SK-N-SH (cell line): ENCODE data around the gene PLET1. TPM values are rescaled to one million over a fixed set of nuclear protein-coding genes. Genes with fewer than 3 reads are reported as not detected.

ENCODE experiments used
- CTCF ChIA-PET: fragments of 300-600, 350-600 bp; formaldehyde crosslinking; extraction: SDS; loops from one replicate; lab custom pipeline; 2021; lab: Yijun Ruan, JAX
- POLR2A ChIA-PET: fragments of 350-600 bp; sonication (Branson Sonifier 250); formaldehyde crosslinking; extraction: SDS; loops from one replicate; lab custom pipeline; 2020; ENCODE audit warnings: antibody characterized with exemption, inconsistent platforms; lab: Yijun Ruan, JAX
- DNase-seq: peaks from one replicate; pipeline ENCODE4 v3.0.0; 2012
- H2AFZ ChIP-seq: fragments of 200-600 bp; sonication (generic); 2 replicates; pipeline ENCODE4 v1.8.1; 2016; ENCODE audit warnings: antibody characterized with exemption, mild to moderate bottlenecking, low read depth
- H3F3A ChIP-seq: fragments of 200-600 bp; sonication (generic); replicated peaks from 2 replicates; pipeline ENCODE3; 2016; ENCODE audit warnings: antibody characterized with exemption, mild to moderate bottlenecking; ENCODE audit not compliant: insufficient read depth
- H3K27ac ChIP-seq, 2 experiments: fragments of 200-500 bp in 1 of 2; fragments of 200-600 bp in 1 of 2; sonication (Bioruptor generic) in 1 of 2; sonication (generic), shearing (Covaris generic) in 1 of 2; 2 replicates each; pipeline versions ENCODE4 v1.5.1 to v1.6.1; 2014 to 2016; ENCODE audit warnings: low read depth in 2 of 2, inconsistent platforms in 1 of 2, low read length in 1 of 2, mild to moderate bottlenecking in 1 of 2, mixed read lengths in 1 of 2
- H3K27me3 ChIP-seq: fragments of 200-600 bp; sonication (generic), shearing (Covaris generic); 2 replicates; pipeline ENCODE4 v1.6.1; 2016; ENCODE audit warnings: mixed run types; ENCODE audit not compliant: insufficient read depth
- H3K36me3 ChIP-seq, 2 experiments: fragments of 200-500 bp in 1 of 2; fragments of 200-600 bp in 1 of 2; sonication (Bioruptor generic) in 1 of 2; sonication (generic) in 1 of 2; replicated peaks in 1 of 2; 2 replicates each; pipeline versions ENCODE3 to v1.5.1; 2014 to 2016; ENCODE audit warnings: low read length in 1 of 2, mild to moderate bottlenecking in 1 of 2; ENCODE audit not compliant: insufficient read depth in 2 of 2, control insufficient read depth in 1 of 2
- H3K4me1 ChIP-seq, 2 experiments: fragments of 200-500 bp in 1 of 2; fragments of 200-600 bp in 1 of 2; sonication (Bioruptor generic) in 1 of 2; sonication (generic), shearing (Covaris generic) in 1 of 2; 2 replicates each; pipeline versions ENCODE4 v1.5.1 to v1.6.1; 2014 to 2016; ENCODE audit warnings: low read depth in 1 of 2, low read length in 1 of 2, mixed run types in 1 of 2; ENCODE audit not compliant: insufficient read depth in 2 of 2, control insufficient read depth in 1 of 2
- H3K4me2 ChIP-seq: fragments of 200-600 bp; sonication (generic), shearing (Covaris generic); 2 replicates; pipeline ENCODE4 v1.6.1; 2017; ENCODE audit warnings: mixed run types
- H3K4me3 ChIP-seq, 2 experiments: fragments of 200-500 bp in 1 of 2; fragments of 200-600 bp in 1 of 2; sonication (Bioruptor generic) in 1 of 2; sonication (generic), shearing (Covaris generic) in 1 of 2; 2 replicates each; pipeline versions ENCODE4 v1.5.1 to v1.8.1; 2014 to 2016; ENCODE audit warnings: low read depth in 2 of 2, inconsistent platforms in 1 of 2, low read length in 1 of 2, mild to moderate bottlenecking in 1 of 2, mixed read lengths in 1 of 2, moderate library complexity in 1 of 2
- H3K79me2 ChIP-seq: fragments of 200-600 bp; sonication (generic); 2 replicates; pipeline ENCODE4 v1.8.1; 2017; ENCODE audit warnings: mild to moderate bottlenecking; ENCODE audit not compliant: insufficient read depth
- H3K9ac ChIP-seq: fragments of 200-600 bp; sonication (generic); 2 replicates; pipeline ENCODE4 v1.6.1; 2017; ENCODE audit warnings: mixed run types
- H3K9me2 ChIP-seq: fragments of 200-600 bp; sonication (generic); 2 replicates; pipeline ENCODE4 v1.6.1; 2017; ENCODE audit warnings: mixed run types
- H3K9me3 ChIP-seq: fragments of 200-600 bp; sonication (generic); 2 replicates; pipeline ENCODE4 v1.6.1; 2017; ENCODE audit warnings: mixed run types, mild to moderate bottlenecking, moderate library complexity
- H4K20me1 ChIP-seq: fragments of 200-600 bp; sonication (generic); 2 replicates; pipeline ENCODE4 v1.6.1; 2017; ENCODE audit warnings: mild to moderate bottlenecking, mixed run types; ENCODE audit not compliant: insufficient read depth
- CHD2 ChIP-seq: fragments of 150-350 bp; IDR thresholded peaks from 2 replicates; pipeline ENCODE4 v1.6.1; 2018; ENCODE audit warnings: low read length; ENCODE audit not compliant: partially characterized antibody
- EZH2phosphoT487 ChIP-seq: fragments of 200-600 bp; sonication (generic); IDR thresholded peaks from 2 replicates; pipeline ENCODE4 v1.6.1; 2017; ENCODE audit warnings: low read depth, mixed run types, mild to moderate bottlenecking, antibody characterized with exemption, moderate library complexity, borderline replicate concordance
- FOXM1 ChIP-seq: IDR thresholded peaks from 2 replicates; pipeline ENCODE4 v1.4.0; 2012; ENCODE audit warnings: low read depth, mild to moderate bottlenecking
- GABPA ChIP-seq: IDR thresholded peaks from 2 replicates; pipeline ENCODE4 v1.4.0; 2012; ENCODE audit warnings: low read depth, mild to moderate bottlenecking
- MEF2A ChIP-seq: IDR thresholded peaks from 2 replicates; pipeline ENCODE4 v1.4.0; 2012; ENCODE audit warnings: low read depth, borderline replicate concordance
- MXI1 ChIP-seq: IDR thresholded peaks from 2 replicates; pipeline ENCODE4 v1.6.1; 2012; ENCODE audit warnings: mild to moderate bottlenecking, low read depth, low read length, improper control_type of control experiment
- NRF1 ChIP-seq: IDR thresholded peaks from 2 replicates; pipeline ENCODE4 v1.6.1; 2012; ENCODE audit warnings: low read depth, mild to moderate bottlenecking, low read length
- POLR2AphosphoS5 ChIP-seq: IDR thresholded peaks from 2 replicates; pipeline ENCODE4 v1.6.1; 2012; ENCODE audit warnings: low read depth, low read length
- RCOR1 ChIP-seq: fragments of 150-350 bp; IDR thresholded peaks from 2 replicates; pipeline ENCODE4 v1.6.1; 2017; ENCODE audit warnings: antibody characterized with exemption, low read length
- SMC3 ChIP-seq: IDR thresholded peaks from 2 replicates; pipeline ENCODE4 v1.6.1; 2012; ENCODE audit warnings: low read depth, low read length, improper control_type of control experiment
- YY1 ChIP-seq: IDR thresholded peaks from 2 replicates; pipeline ENCODE4 v1.4.0; 2012; ENCODE audit warnings: low read depth, mild to moderate bottlenecking
- WGBS: methylation state at CpG from one replicate; pipeline ENCODE4 v1.1.6; 2017; ENCODE audit warnings: low lambda C conversion rate; 5-methylcytosine and 5-hydroxymethylcytosine counted together
- polyA plus RNA-seq, 3 experiments: library from polyadenylated mRNA; depleted of rRNA; stranded (reverse); fragments of >200 nt; gene quantifications; 2 replicates each; pipeline ENCODE4 v1.2.3, GENCODE V29; 2012
- TF ChIP-seq, protein P1 (sequence below): IDR thresholded peaks from 2 replicates; pipeline ENCODE4; 2012
- TF ChIP-seq, protein P2 (sequence below): fragments of 150-350 bp; IDR thresholded peaks from 2 replicates; pipeline ENCODE4 v1.6.1; 2016; ENCODE audit warnings: mild to moderate bottlenecking, low read depth, low read length
- TF ChIP-seq, protein P3 (sequence below): IDR thresholded peaks from 2 replicates; pipeline ENCODE4 v1.4.0; 2012; ENCODE audit warnings: low read depth
- TF ChIP-seq, protein P4 (sequence below): fragments of 200-600 bp; sonication (generic); IDR thresholded peaks from 2 replicates; pipeline ENCODE4 v1.6.1; 2017; ENCODE audit warnings: antibody characterized with exemption, mild to moderate bottlenecking, moderate library complexity
- TF ChIP-seq, protein P5 (sequence below): IDR thresholded peaks from 2 replicates; pipeline ENCODE4 v1.4.0; 2012; ENCODE audit warnings: low read depth, borderline replicate concordance

Gene PLET1
- polyA plus RNA-seq, 1 of the 3 experiments (the other 2 are of a cell fraction): not detected

DNA sequence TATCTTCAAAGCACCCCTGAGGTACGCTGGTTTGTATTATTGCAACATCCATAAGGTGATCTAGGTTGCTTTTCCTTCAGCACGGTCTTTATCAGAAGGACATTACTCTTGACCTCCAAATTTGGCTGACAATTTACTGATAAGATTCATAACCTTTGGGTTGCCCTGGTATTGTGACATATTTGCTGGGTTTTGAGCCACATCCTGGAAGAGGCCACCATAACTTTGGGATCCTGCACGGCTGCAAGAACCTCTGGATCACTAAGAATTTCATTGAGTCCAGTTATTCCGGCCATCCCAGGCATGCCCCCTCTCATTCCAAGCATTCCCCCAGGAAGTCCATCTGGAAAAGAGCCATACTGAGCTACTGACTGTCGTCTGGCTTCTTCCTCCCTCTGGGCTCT, 6.5 kb upstream of the PLET1 start:
- no peak for DNase-seq
- Histone ChIP-seq H3K9me3 (no peaks in the 10 kb centered on the region), H3K27ac (no peak overlapping the region; a peak in 2 of 4 replicates), H3K4me2 (no peak overlapping the region), H4K20me1 (no peaks in the 10 kb centered on the region), H3K27me3 (no peaks in the 10 kb centered on the region), H2AFZ (no peak overlapping the region), H3K4me1 (peaks cover 0 to 21% of the 10 kb centered on the region in 2 experiments; a peak in 2 of 4 replicates), H3K9ac (no peak overlapping the region), H3K9me2 (no peaks in the 10 kb centered on the region), H3K4me3 (no peak overlapping the region), H3F3A (no peaks in the 10 kb centered on the region), H3K79me2 (no peaks in the 10 kb centered on the region), H3K36me3 (no peaks in the 10 kb centered on the region)
- POLR2A ChIA-PET: no interaction called here
- 68% methylated on average over 5 of the region's 5 CpGs for WGBS
- CTCF ChIA-PET: interaction anchor here (1.4 to 29.6 kb wide), 3 partner anchors 13 to 45 kb away, joined by 3 to 620 read pairs (median 15); partner anchors contain the start of gene PTS
- TF ChIP-seq, protein P1, sequence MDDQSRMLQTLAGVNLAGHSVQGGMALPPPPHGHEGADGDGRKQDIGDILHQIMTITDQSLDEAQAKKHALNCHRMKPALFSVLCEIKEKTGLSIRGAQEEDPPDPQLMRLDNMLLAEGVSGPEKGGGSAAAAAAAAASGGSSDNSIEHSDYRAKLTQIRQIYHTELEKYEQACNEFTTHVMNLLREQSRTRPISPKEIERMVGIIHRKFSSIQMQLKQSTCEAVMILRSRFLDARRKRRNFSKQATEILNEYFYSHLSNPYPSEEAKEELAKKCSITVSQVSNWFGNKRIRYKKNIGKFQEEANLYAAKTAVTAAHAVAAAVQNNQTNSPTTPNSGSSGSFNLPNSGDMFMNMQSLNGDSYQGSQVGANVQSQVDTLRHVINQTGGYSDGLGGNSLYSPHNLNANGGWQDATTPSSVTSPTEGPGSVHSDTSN: no peak
- no peak for TF ChIP-seq FOXM1
- TF ChIP-seq RCOR1: no peak
- TF ChIP-seq YY1: no peak
- no peak for TF ChIP-seq SMC3
- TF ChIP-seq NRF1: no peak
- TF ChIP-seq, protein P2, sequence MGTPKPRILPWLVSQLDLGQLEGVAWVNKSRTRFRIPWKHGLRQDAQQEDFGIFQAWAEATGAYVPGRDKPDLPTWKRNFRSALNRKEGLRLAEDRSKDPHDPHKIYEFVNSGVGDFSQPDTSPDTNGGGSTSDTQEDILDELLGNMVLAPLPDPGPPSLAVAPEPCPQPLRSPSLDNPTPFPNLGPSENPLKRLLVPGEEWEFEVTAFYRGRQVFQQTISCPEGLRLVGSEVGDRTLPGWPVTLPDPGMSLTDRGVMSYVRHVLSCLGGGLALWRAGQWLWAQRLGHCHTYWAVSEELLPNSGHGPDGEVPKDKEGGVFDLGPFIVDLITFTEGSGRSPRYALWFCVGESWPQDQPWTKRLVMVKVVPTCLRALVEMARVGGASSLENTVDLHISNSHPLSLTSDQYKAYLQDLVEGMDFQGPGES: no peak
- TF ChIP-seq, protein P3, sequence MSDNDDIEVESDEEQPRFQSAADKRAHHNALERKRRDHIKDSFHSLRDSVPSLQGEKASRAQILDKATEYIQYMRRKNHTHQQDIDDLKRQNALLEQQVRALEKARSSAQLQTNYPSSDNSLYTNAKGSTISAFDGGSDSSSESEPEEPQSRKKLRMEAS: no peak
- no peak for TF ChIP-seq GABPA
- TF ChIP-seq, protein P4, sequence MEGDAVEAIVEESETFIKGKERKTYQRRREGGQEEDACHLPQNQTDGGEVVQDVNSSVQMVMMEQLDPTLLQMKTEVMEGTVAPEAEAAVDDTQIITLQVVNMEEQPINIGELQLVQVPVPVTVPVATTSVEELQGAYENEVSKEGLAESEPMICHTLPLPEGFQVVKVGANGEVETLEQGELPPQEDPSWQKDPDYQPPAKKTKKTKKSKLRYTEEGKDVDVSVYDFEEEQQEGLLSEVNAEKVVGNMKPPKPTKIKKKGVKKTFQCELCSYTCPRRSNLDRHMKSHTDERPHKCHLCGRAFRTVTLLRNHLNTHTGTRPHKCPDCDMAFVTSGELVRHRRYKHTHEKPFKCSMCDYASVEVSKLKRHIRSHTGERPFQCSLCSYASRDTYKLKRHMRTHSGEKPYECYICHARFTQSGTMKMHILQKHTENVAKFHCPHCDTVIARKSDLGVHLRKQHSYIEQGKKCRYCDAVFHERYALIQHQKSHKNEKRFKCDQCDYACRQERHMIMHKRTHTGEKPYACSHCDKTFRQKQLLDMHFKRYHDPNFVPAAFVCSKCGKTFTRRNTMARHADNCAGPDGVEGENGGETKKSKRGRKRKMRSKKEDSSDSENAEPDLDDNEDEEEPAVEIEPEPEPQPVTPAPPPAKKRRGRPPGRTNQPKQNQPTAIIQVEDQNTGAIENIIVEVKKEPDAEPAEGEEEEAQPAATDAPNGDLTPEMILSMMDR: no peak
- TF ChIP-seq MXI1: no peak
- TF ChIP-seq, protein P5, sequence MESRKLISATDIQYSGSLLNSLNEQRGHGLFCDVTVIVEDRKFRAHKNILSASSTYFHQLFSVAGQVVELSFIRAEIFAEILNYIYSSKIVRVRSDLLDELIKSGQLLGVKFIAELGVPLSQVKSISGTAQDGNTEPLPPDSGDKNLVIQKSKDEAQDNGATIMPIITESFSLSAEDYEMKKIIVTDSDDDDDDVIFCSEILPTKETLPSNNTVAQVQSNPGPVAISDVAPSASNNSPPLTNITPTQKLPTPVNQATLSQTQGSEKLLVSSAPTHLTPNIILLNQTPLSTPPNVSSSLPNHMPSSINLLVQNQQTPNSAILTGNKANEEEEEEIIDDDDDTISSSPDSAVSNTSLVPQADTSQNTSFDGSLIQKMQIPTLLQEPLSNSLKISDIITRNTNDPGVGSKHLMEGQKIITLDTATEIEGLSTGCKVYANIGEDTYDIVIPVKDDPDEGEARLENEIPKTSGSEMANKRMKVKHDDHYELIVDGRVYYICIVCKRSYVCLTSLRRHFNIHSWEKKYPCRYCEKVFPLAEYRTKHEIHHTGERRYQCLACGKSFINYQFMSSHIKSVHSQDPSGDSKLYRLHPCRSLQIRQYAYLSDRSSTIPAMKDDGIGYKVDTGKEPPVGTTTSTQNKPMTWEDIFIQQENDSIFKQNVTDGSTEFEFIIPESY: no peak
- TF ChIP-seq EZH2phosphoT487: no peak
- TF ChIP-seq CHD2: no peak
- no peak for TF ChIP-seq MEF2A
- no peak for TF ChIP-seq POLR2AphosphoS5
